HCT116 (cell line): Measurements from ENCODE around the gene ADAM11.

ENCODE experiments used
- EZH2 ChIP-seq: fragments of 200-600 bp; sonication (generic); IDR thresholded peaks from 2 replicates; pipeline ENCODE4 v1.6.1; 2017; ENCODE audit warnings: antibody characterized with exemption, mixed run types
- EZH2phosphoT487 ChIP-seq: fragments of 200-600 bp; IDR thresholded peaks from 2 replicates; pipeline ENCODE4 v1.6.1; 2018; ENCODE audit warnings: antibody characterized with exemption, borderline replicate concordance
- SP1 ChIP-seq: IDR thresholded peaks from 2 replicates; pipeline ENCODE4 v1.6.1; 2012; ENCODE audit warnings: low read depth
- TF ChIP-seq, protein P1 (sequence below), 3 experiments: fragments of 200-600 bp in 1 of 3; sonication (generic) in 1 of 3; IDR thresholded peaks in 2 of 3; conservative IDR thresholded peaks in 1 of 3; 2 replicates each; pipeline ENCODE4 v1.5.1; 2012 to 2017; ENCODE audit warnings: low read depth in 2 of 3, low read length in 2 of 3, antibody characterized with exemption in 1 of 3, borderline replicate concordance in 1 of 3, control low read depth in 1 of 3, mild to moderate bottlenecking in 1 of 3, mixed read lengths in 1 of 3, mixed run types in 1 of 3, moderate library complexity in 1 of 3; ENCODE audit not compliant: insufficient read depth in 1 of 3

DNA sequence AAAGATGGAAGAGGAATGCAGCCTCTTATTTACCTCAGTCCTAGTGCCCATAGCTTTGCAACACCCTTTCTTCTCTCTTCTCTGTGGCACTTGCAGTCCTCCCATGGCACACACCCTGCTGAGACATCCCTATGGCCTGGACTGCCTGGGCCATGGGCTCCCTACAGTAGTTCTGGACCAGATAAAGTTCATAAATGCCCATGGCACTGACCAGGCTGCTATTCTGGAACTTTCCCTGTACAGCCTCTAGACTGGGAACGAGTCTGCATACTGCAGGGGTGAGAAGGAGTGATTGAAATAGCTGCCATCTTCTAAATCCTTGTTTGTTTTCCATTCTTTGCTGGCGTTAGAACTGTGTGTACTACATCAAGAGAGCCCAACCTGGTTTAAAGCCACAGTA, 24.5 kb upstream of the ADAM11 start:
- TF ChIP-seq EZH2 (no peak), EZH2phosphoT487 (no peak), SP1 (no peak)
- TF ChIP-seq, protein P1, sequence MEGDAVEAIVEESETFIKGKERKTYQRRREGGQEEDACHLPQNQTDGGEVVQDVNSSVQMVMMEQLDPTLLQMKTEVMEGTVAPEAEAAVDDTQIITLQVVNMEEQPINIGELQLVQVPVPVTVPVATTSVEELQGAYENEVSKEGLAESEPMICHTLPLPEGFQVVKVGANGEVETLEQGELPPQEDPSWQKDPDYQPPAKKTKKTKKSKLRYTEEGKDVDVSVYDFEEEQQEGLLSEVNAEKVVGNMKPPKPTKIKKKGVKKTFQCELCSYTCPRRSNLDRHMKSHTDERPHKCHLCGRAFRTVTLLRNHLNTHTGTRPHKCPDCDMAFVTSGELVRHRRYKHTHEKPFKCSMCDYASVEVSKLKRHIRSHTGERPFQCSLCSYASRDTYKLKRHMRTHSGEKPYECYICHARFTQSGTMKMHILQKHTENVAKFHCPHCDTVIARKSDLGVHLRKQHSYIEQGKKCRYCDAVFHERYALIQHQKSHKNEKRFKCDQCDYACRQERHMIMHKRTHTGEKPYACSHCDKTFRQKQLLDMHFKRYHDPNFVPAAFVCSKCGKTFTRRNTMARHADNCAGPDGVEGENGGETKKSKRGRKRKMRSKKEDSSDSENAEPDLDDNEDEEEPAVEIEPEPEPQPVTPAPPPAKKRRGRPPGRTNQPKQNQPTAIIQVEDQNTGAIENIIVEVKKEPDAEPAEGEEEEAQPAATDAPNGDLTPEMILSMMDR (IDR thresholded peaks at IDR 0.05 in 2 of 3, conservative IDR thresholded peaks at IDR 0.05 in 1 of 3; ENCODE audit: borderline replicate concordance in 1 of 3, insufficient read depth in 1 of 3, low read depth in 2 of 3, low read length in 2 of 3) = no peak
